ENCODE results near the gene TSPAN16. TPM values are rescaled to one million over a fixed set of nuclear protein-coding genes. Genes with fewer than 3 reads are reported as not detected.

Gene TSPAN16
- total RNA-seq, 1 experiment from 2014 or later, result not detected

DNA sequence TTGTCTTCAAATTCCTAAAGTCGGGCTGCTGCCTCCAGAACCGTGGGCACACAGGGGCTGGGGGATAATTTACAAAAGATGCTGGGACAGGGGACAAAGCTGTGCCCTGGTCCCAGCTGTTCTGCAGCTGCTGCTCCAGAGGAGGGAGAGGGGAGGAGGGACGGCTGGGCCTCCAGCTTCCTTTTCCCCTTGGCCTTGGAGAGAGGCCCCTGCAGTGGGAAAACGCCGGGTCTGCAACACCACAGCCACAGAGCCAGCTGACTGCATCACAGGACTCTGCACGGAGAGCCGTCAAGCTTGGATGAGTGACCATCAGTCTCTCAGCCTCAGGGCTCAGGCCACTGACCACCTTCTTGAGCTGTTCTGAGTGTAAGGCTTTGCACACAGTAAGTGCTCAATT, 39.8 kb upstream of the TSPAN16 start:
- H3K27me3 ChIP-seq (replicated peaks; ENCODE audit: insufficient read depth, low read depth, low read length, poor library complexity), result no peaks in the 10 kb centered on the region
- H3K27ac ChIP-seq (ENCODE audit: low read depth, low read length, poor library complexity, severe bottlenecking), result no peak overlapping the region
- no peaks in the 10 kb centered on the region for H3K4me1 ChIP-seq (ENCODE audit: insufficient read depth, low read length, poor library complexity, severe bottlenecking)
- DNase-seq (ENCODE audit: low spot score), result no peak
- POLR2A ChIA-PET (ENCODE audit: low non-redundant PET), result no interaction called here
- H3K4me3 ChIP-seq (ENCODE audit: low read depth, low read length, poor library complexity, severe bottlenecking), result no peak overlapping the region
- H3K9me3 ChIP-seq (ENCODE audit: low read depth, low read length, poor library complexity, severe bottlenecking), result no peaks in the 10 kb centered on the region
- TF ChIP-seq EZH2 (IDR thresholded peaks at IDR 0.05; ENCODE audit: borderline replicate concordance, low read depth, low read length, poor library complexity, severe bottlenecking), result no peak
- TF ChIP-seq, protein P1, sequence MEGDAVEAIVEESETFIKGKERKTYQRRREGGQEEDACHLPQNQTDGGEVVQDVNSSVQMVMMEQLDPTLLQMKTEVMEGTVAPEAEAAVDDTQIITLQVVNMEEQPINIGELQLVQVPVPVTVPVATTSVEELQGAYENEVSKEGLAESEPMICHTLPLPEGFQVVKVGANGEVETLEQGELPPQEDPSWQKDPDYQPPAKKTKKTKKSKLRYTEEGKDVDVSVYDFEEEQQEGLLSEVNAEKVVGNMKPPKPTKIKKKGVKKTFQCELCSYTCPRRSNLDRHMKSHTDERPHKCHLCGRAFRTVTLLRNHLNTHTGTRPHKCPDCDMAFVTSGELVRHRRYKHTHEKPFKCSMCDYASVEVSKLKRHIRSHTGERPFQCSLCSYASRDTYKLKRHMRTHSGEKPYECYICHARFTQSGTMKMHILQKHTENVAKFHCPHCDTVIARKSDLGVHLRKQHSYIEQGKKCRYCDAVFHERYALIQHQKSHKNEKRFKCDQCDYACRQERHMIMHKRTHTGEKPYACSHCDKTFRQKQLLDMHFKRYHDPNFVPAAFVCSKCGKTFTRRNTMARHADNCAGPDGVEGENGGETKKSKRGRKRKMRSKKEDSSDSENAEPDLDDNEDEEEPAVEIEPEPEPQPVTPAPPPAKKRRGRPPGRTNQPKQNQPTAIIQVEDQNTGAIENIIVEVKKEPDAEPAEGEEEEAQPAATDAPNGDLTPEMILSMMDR (conservative IDR thresholded peaks at IDR 0.05; ENCODE audit: low read depth, low read length), result no peak
- CTCF ChIA-PET, result no interaction called here
- no peaks in the 10 kb centered on the region for H3K36me3 ChIP-seq (ENCODE audit: insufficient read depth, low read length, poor library complexity, severe bottlenecking)
- intact Hi-C loops (cut with micrococcal nuclease; ENCODE audit: unreplicated experiment), result no loop called here
- BruUV-seq (replicated peaks), result no TSS peak

DNA sequence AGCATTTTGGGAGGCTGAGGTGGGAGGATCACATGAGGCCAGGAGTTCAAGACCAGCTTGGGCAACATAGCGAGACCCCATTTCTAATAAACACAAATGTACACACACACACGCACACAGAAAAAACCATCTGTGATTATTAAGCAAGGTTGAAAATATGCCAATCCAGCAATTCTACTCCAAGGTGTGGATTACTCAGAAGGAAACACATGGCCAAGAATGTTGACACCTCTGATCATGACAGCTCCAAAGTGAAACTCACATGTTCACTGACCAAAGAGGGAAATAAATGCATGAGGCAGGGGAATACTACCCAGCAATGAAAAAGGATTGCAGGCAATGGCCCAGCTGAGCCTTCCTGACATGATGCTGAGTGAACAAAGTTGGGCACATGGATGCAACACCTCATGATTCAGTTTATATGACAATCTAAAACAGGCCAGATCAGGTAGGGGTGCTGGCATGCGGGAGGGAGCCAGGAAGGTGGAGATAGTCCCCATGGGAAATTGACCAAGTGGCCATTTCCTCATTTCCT, 38.0 kb upstream of the TSPAN16 start:
- Histone ChIP-seq H3K27ac (ENCODE audit: low read depth, low read length, poor library complexity, severe bottlenecking) (no peak overlapping the region), H3K9me3 (ENCODE audit: low read depth, low read length, poor library complexity, severe bottlenecking) (no peaks in the 10 kb centered on the region), H3K4me3 (ENCODE audit: low read depth, low read length, poor library complexity, severe bottlenecking) (no peak overlapping the region), H3K27me3 (replicated peaks; ENCODE audit: insufficient read depth, low read depth, low read length, poor library complexity) (no peaks in the 10 kb centered on the region), H3K36me3 (ENCODE audit: insufficient read depth, low read length, poor library complexity, severe bottlenecking) (no peaks in the 10 kb centered on the region), H3K4me1 (ENCODE audit: insufficient read depth, low read length, poor library complexity, severe bottlenecking) (peaks cover 3% of the 10 kb centered on the region)
- no TSS peak for BruUV-seq (replicated peaks)
- ChIA-PET POLR2A (ENCODE audit: low non-redundant PET) (no interaction called here), CTCF (no interaction called here)
- no peak for DNase-seq (ENCODE audit: low spot score)
- intact Hi-C loops (cut with micrococcal nuclease; ENCODE audit: unreplicated experiment), result no loop called here
- TF ChIP-seq EZH2 (IDR thresholded peaks at IDR 0.05; ENCODE audit: borderline replicate concordance, low read depth, low read length, poor library complexity, severe bottlenecking), result no peak
- TF ChIP-seq, protein P1 (conservative IDR thresholded peaks at IDR 0.05; ENCODE audit: low read depth, low read length), result no peak

- intact Hi-C loops (cut with micrococcal nuclease; ENCODE audit: unreplicated experiment), result no loop called here
- Histone ChIP-seq H3K9me3 (ENCODE audit: low read depth, low read length, poor library complexity, severe bottlenecking) (no peaks in the 10 kb centered on the region), H3K4me1 (ENCODE audit: insufficient read depth, low read length, poor library complexity, severe bottlenecking) (peaks cover 3% of the 10 kb centered on the region), H3K36me3 (ENCODE audit: insufficient read depth, low read length, poor library complexity, severe bottlenecking) (no peaks in the 10 kb centered on the region), H3K27me3 (replicated peaks; ENCODE audit: insufficient read depth, low read depth, low read length, poor library complexity) (no peaks in the 10 kb centered on the region), H3K27ac (ENCODE audit: low read depth, low read length, poor library complexity, severe bottlenecking) (no peak overlapping the region), H3K4me3 (ENCODE audit: low read depth, low read length, poor library complexity, severe bottlenecking) (no peak overlapping the region)
- no peak for DNase-seq (ENCODE audit: low spot score)
- BruUV-seq (replicated peaks), result no TSS peak
- TF ChIP-seq, protein P1 (conservative IDR thresholded peaks at IDR 0.05; ENCODE audit: low read depth, low read length), result no peak
- no peak for TF ChIP-seq EZH2 (IDR thresholded peaks at IDR 0.05; ENCODE audit: borderline replicate concordance, low read depth, low read length, poor library complexity, severe bottlenecking)
- ChIA-PET POLR2A (ENCODE audit: low non-redundant PET) (no interaction called here), CTCF (no interaction called here)
These were observed 35.0 kb upstream of the TSPAN16 start for GRCh38 chr19:11260996-11261395.
